Measurements from ENCODE around the gene CDH23.

Gene CDH23

GRCh38 chr10:71681977-71682376 is 285.3 kb downstream of the CDH23 start:
- Histone ChIP-seq H3K9me3 (ENCODE audit: insufficient read depth, low read depth, low read length) (no peaks in the 10 kb centered on the region), H3K27me3 (ENCODE audit: insufficient read depth, low read length) (no peaks in the 10 kb centered on the region), H3K9ac (ENCODE audit: low read depth, low read length) (no peak overlapping the region), H3K36me3 (ENCODE audit: insufficient read depth, low read depth, low read length) (no peaks in the 10 kb centered on the region), H3K4me1 (ENCODE audit: insufficient read depth, low read length) (peaks cover 7% of the 10 kb centered on the region; the same call in 1 of the 2 replicates), H3K4me3 (ENCODE audit: low read length) (no peak overlapping the region), H3K27ac (ENCODE audit: low read length) (no peak overlapping the region)

- no peak overlapping the region for H3K9ac ChIP-seq (ENCODE audit: low read depth, low read length)
- no peaks in the 10 kb centered on the region for H3K9me3 ChIP-seq (ENCODE audit: insufficient read depth, low read depth, low read length)
- peaks cover 7% of the 10 kb centered on the region; the same call in 1 of the 2 replicates for H3K4me1 ChIP-seq (ENCODE audit: insufficient read depth, low read length)
- H3K4me3 ChIP-seq (ENCODE audit: low read length), result no peak overlapping the region
- no peaks in the 10 kb centered on the region for H3K36me3 ChIP-seq (ENCODE audit: insufficient read depth, low read depth, low read length)
- H3K27ac ChIP-seq (ENCODE audit: low read length), result no peak overlapping the region
- no peaks in the 10 kb centered on the region for H3K27me3 ChIP-seq (ENCODE audit: insufficient read depth, low read length)
Observed at GRCh38 chr10:71683301-71683700, 286.6 kb downstream of the CDH23 start.

GRCh38 chr10:71684356-71685173 is 287.8 kb downstream of the CDH23 start:
- no peaks in the 10 kb centered on the region for H3K27me3 ChIP-seq (ENCODE audit: insufficient read depth, low read length)
- H3K4me3 ChIP-seq (ENCODE audit: low read length), result no peak overlapping the region
- no peaks in the 10 kb centered on the region for H3K36me3 ChIP-seq (ENCODE audit: insufficient read depth, low read depth, low read length)
- no peak overlapping the region for H3K9ac ChIP-seq (ENCODE audit: low read depth, low read length)
- H3K27ac ChIP-seq (ENCODE audit: low read length), result no peak overlapping the region
- peaks cover 7% of the 10 kb centered on the region; the same call in 1 of the 2 replicates for H3K4me1 ChIP-seq (ENCODE audit: insufficient read depth, low read length)
- H3K9me3 ChIP-seq (ENCODE audit: insufficient read depth, low read depth, low read length), result no peaks in the 10 kb centered on the region

GRCh38 chr10:71685554-71686232 is 289.0 kb downstream of the CDH23 start:
- Histone ChIP-seq H3K4me1 (ENCODE audit: insufficient read depth, low read length) (peaks cover 7% of the 10 kb centered on the region; the same call in 1 of the 2 replicates), H3K9ac (ENCODE audit: low read depth, low read length) (no peak overlapping the region), H3K4me3 (ENCODE audit: low read length) (no peak overlapping the region), H3K27ac (ENCODE audit: low read length) (no peak overlapping the region), H3K36me3 (ENCODE audit: insufficient read depth, low read depth, low read length) (no peaks in the 10 kb centered on the region), H3K9me3 (ENCODE audit: insufficient read depth, low read depth, low read length) (no peaks in the 10 kb centered on the region), H3K27me3 (ENCODE audit: insufficient read depth, low read length) (no peaks in the 10 kb centered on the region)

GRCh38 chr10:71687077-71687476 is 290.4 kb downstream of the CDH23 start:
- no peaks in the 10 kb centered on the region for H3K27me3 ChIP-seq (ENCODE audit: insufficient read depth, low read length)

GRCh38 chr10:71687480-71687879 is 290.8 kb downstream of the CDH23 start:
- Histone ChIP-seq H3K27me3 (ENCODE audit: insufficient read depth, low read length) (no peaks in the 10 kb centered on the region), H3K4me3 (ENCODE audit: low read length) (no peak overlapping the region), H3K4me1 (ENCODE audit: insufficient read depth, low read length) (peaks cover 7% of the 10 kb centered on the region; the same call in 1 of the 2 replicates), H3K27ac (ENCODE audit: low read length) (no peak overlapping the region), H3K9me3 (ENCODE audit: insufficient read depth, low read depth, low read length) (no peaks in the 10 kb centered on the region), H3K36me3 (ENCODE audit: insufficient read depth, low read depth, low read length) (no peaks in the 10 kb centered on the region), H3K9ac (ENCODE audit: low read depth, low read length) (no peak overlapping the region)

More at GRCh38 chr10:71687077-71687476, 290.4 kb downstream of the CDH23 start:
- no peak overlapping the region for H3K4me3 ChIP-seq (ENCODE audit: low read length)
- H3K9ac ChIP-seq (ENCODE audit: low read depth, low read length), result no peak overlapping the region
- no peak overlapping the region for H3K27ac ChIP-seq (ENCODE audit: low read length)
- no peaks in the 10 kb centered on the region for H3K9me3 ChIP-seq (ENCODE audit: insufficient read depth, low read depth, low read length)
- no peaks in the 10 kb centered on the region for H3K36me3 ChIP-seq (ENCODE audit: insufficient read depth, low read depth, low read length)
- H3K4me1 ChIP-seq (ENCODE audit: insufficient read depth, low read length), result peaks cover 7% of the 10 kb centered on the region; the same call in 1 of the 2 replicates

- Histone ChIP-seq H3K9me3 (ENCODE audit: insufficient read depth, low read depth, low read length) (no peaks in the 10 kb centered on the region), H3K4me3 (ENCODE audit: low read length) (no peak overlapping the region), H3K27ac (ENCODE audit: low read length) (no peak overlapping the region), H3K9ac (ENCODE audit: low read depth, low read length) (no peak overlapping the region), H3K4me1 (ENCODE audit: insufficient read depth, low read length) (peaks cover 7% of the 10 kb centered on the region; the same call in 1 of the 2 replicates), H3K36me3 (ENCODE audit: insufficient read depth, low read depth, low read length) (no peaks in the 10 kb centered on the region), H3K27me3 (ENCODE audit: insufficient read depth, low read length) (no peaks in the 10 kb centered on the region)
Observed at GRCh38 chr10:71688256-71688655, 291.5 kb downstream of the CDH23 start.

GRCh38 chr10:71690094-71690720 is 293.5 kb downstream of the CDH23 start:
- no peaks in the 10 kb centered on the region for H3K27me3 ChIP-seq (ENCODE audit: insufficient read depth, low read length)
- H3K4me3 ChIP-seq (ENCODE audit: low read length), result no peak overlapping the region
- no peak overlapping the region for H3K27ac ChIP-seq (ENCODE audit: low read length)
- H3K36me3 ChIP-seq (ENCODE audit: insufficient read depth, low read depth, low read length), result no peaks in the 10 kb centered on the region
- no peak overlapping the region for H3K9ac ChIP-seq (ENCODE audit: low read depth, low read length)
- peaks cover 7% of the 10 kb centered on the region; the same call in 1 of the 2 replicates for H3K4me1 ChIP-seq (ENCODE audit: insufficient read depth, low read length)
- H3K9me3 ChIP-seq (ENCODE audit: insufficient read depth, low read depth, low read length), result no peaks in the 10 kb centered on the region

- no peak overlapping the region for H3K4me3 ChIP-seq (ENCODE audit: low read length)
- no peaks in the 10 kb centered on the region for H3K36me3 ChIP-seq (ENCODE audit: insufficient read depth, low read depth, low read length)
- no peaks in the 10 kb centered on the region for H3K27me3 ChIP-seq (ENCODE audit: insufficient read depth, low read length)
- no peaks in the 10 kb centered on the region for H3K9me3 ChIP-seq (ENCODE audit: insufficient read depth, low read depth, low read length)
- no peak overlapping the region for H3K9ac ChIP-seq (ENCODE audit: low read depth, low read length)
- no peaks in the 10 kb centered on the region; the same call in 1 of the 2 replicates for H3K4me1 ChIP-seq (ENCODE audit: insufficient read depth, low read length)
- H3K27ac ChIP-seq (ENCODE audit: low read length), result no peak overlapping the region
Observed at GRCh38 chr10:71691405-71691804, 294.7 kb downstream of the CDH23 start.

GRCh38 chr10:71692598-71693306 is 296.0 kb downstream of the CDH23 start:
- H3K27me3 ChIP-seq (ENCODE audit: insufficient read depth, low read length), result no peaks in the 10 kb centered on the region
- H3K9me3 ChIP-seq (ENCODE audit: insufficient read depth, low read depth, low read length), result no peaks in the 10 kb centered on the region
- H3K9ac ChIP-seq (ENCODE audit: low read depth, low read length), result no peak overlapping the region
- H3K4me1 ChIP-seq (ENCODE audit: insufficient read depth, low read length), result no peaks in the 10 kb centered on the region
- no peak overlapping the region for H3K27ac ChIP-seq (ENCODE audit: low read length)
- H3K36me3 ChIP-seq (ENCODE audit: insufficient read depth, low read depth, low read length), result no peaks in the 10 kb centered on the region
- no peak overlapping the region for H3K4me3 ChIP-seq (ENCODE audit: low read length)

- no peaks in the 10 kb centered on the region for H3K4me1 ChIP-seq (ENCODE audit: insufficient read depth, low read length)
- H3K27me3 ChIP-seq (ENCODE audit: insufficient read depth, low read length), result no peaks in the 10 kb centered on the region
- H3K9ac ChIP-seq (ENCODE audit: low read depth, low read length), result no peak overlapping the region
- no peaks in the 10 kb centered on the region for H3K36me3 ChIP-seq (ENCODE audit: insufficient read depth, low read depth, low read length)
- H3K9me3 ChIP-seq (ENCODE audit: insufficient read depth, low read depth, low read length), result no peaks in the 10 kb centered on the region
- no peak overlapping the region for H3K27ac ChIP-seq (ENCODE audit: low read length)
- H3K4me3 ChIP-seq (ENCODE audit: low read length), result no peak overlapping the region
Observed at GRCh38 chr10:71693377-71693776, 296.7 kb downstream of the CDH23 start.

All from iPS-20b (cell line).